Measurements from ENCODE around the gene ATF7IP.
"Not testable (repeated sequence)": the region's sequence is repeated elsewhere in the genome, so short reads cannot be mapped to it uniquely, and the experiment has no call there.

The ATF7IP gene

DNA sequence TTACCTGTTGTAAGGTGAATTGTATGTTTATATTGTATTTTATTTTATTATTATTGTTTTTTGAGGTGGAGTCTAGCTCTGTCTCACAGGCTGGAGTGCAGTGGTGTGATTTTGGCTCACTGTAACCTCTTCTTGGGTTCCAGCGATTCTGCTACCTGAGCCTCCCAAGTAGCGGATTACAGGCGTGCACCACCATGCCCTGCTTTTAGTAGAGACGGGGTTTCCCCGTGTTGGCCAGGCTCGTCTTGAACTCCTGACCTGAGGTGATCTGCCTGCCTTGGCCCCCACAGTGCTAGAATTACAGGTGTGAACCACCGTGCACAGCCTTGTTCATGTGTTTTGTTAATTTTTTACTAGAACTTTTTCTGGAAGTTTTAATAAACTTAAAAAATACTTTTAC, 3.8 kb downstream of the ATF7IP start:
- DNase-seq, result peak; percentile 26 to 63

GRCh38 chr12:14373217-14373616, 7.7 kb downstream of the ATF7IP start:
- DNase-seq, result no peak

- DNase-seq, result no peak
Measured at GRCh38 chr12:14379508-14379907, 14.0 kb downstream of the ATF7IP start.

DNA sequence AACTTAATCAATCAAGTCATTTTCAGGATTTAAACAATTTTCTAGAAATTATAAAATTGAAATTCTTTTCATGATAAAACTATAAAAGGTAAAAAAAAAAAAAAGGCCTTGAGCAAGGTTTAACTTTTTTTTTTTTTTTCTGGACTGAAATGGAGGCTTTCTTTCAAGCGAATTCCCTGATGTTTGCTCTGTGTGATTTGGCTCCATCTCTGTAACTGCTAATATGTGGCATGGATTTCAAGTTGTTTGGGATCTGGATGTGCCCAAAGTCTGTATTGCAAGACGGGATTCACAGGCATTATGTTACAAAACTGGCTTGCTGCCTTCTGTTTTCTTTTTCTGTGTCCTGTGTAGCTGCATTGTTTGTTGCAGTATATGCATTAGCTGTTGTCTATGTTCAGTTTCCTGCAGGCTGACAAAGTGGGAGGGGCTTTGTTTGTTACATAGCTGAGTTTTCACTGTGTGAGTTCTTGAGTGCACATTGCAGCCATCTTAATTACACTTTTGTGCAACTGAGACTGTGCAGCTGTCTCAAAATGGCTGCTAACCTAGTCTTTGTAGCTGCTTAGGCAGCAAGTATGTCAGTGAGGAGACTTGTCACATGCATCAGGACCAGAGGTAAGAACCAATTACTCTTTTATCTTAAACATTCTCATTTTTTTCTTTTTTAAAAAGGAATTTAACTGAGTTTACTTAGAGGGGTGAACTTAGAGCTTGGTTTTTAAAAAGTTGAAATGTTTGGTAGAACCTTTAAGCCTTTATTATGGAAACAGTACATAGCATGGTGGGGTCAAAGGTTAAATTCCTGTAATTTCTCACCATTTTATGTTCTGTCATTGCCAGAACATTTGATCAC, 19.5 kb downstream of the ATF7IP start:
- DNase-seq, result peak; percentile 83 to 91

- DNase-seq, result no peak
Measured at GRCh38 chr12:14387219-14387871, 21.9 kb downstream of the ATF7IP start.

- no peak for DNase-seq
Measured at GRCh38 chr12:14390449-14390848, 25.0 kb downstream of the ATF7IP start.

GRCh38 chr12:14390870-14391530, 25.5 kb downstream of the ATF7IP start:
- peak in 1 of 2 donors; percentile 74 for DNase-seq

GRCh38 chr12:14393751-14394150, 28.3 kb downstream of the ATF7IP start:
- no peak for DNase-seq

DNA sequence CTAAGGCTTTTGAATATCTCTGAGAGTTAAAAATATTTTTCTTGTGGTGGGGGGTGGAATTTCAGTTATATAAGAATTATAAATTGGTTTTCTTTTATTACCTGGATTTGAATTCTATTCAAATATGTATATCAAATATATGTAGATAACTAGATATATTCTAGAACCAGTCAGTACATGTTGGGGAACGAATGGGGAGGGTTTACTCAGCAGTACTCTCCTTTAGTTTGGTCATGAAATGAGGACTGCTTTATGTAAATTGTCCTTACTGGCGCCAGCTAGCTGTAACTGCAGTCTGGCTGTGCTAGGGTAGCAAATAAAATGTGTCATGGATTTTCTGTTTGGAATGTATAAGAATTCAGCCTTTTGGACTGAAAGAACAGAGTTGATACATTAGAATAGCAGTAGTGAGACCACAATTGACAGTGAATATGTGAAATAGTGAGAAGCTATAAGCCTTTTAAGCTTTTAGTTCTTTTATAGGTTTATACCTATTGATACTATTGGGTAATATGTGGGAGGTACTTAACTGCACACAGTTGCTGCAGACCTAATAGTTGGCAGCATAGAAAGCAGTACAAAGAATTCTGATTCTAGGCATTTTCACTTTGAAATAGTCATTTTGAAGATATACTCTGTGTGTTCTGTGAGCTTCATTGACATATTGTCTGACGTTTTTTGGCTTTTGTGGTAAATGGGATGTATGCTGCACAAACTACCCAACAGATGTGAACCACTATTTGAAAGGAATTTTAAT, 29.0 kb downstream of the ATF7IP start:
- peak; percentile 55 to 85 for DNase-seq

DNA sequence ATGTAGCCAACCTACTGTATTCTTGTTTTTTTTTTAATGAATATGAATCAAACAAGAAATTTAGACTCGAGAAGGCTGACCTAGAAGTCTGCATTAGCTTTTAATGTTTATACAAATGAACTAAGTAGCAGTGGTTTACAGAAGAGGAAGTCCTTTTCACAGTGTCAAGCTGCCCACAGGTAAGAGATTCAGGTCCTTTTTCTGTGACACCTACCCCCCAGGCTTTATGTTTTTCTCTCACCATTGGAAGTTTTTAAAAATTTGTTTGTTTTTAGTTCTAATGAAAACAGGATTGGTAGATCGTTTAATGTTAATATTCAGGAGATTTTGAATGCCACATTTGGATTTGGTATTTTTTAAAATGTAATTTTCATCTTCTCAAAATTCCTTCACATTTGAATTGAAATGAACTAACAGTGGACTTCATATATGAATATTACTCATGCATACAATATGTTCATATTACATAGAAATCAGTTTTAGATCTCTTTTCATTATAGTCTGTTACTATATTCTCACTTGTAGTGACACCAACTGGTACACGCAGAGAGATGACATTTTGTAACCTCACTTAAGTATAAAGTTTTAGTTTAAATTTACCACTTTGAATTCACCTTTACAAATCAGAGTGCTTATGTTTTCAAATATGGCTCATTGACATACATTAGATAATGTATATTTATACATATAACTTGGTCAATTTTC, 29.7 kb downstream of the ATF7IP start:
- peak in 1 of 2 donors; percentile 52 for DNase-seq

- peak; percentile 46 to 85 for DNase-seq
Measured at GRCh38 chr12:14396071-14396470, 30.6 kb downstream of the ATF7IP start.

DNA sequence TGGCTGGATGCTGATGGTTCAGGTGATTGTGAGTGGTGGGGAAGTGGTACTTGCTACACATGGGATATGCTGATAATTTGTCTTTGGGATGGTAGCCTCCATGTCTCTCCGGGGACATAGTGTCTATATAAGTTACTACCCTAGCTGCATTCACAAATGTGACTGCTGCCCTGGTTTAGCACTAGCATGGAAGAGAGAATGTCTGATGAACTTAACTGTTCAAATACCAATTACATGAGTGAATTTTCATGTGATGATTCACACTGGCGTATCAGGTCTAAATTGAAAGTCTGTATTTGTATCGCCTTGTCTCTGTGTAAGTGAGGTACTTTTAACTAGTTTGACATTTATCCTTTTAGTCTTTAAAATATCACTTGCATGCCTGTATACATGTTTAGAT, 34.4 kb downstream of the ATF7IP start:
- no peak for DNase-seq

GRCh38 chr12:14400599-14400998, 35.1 kb downstream of the ATF7IP start:
- peak in 1 of 2 donors; percentile 61 for DNase-seq

- peak in 1 of 2 donors; percentile 58 for DNase-seq
Measured at GRCh38 chr12:14401267-14401666, 35.8 kb downstream of the ATF7IP start.

GRCh38 chr12:14402697-14403096, 37.2 kb downstream of the ATF7IP start:
- no peak for DNase-seq

DNA sequence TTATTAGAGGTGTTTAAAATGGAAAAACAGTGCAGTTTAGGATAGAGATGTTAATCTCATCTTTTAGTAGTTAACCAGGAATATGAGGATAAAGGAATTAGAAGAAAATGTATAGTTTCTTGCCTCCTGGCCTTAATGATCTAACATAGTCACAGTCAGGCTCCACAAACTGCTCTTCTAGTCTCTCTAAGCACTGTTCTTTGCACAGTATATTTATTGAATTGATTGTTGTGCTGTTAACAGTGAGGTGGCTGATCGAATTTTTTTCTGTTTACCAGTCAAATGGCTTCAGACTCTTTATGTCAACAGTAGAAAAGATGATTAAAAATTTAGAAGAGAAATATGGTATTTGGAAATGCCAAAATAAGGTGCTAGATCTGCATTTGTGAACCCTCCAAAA, 37.8 kb downstream of the ATF7IP start:
- DNase-seq, result no peak

DNA sequence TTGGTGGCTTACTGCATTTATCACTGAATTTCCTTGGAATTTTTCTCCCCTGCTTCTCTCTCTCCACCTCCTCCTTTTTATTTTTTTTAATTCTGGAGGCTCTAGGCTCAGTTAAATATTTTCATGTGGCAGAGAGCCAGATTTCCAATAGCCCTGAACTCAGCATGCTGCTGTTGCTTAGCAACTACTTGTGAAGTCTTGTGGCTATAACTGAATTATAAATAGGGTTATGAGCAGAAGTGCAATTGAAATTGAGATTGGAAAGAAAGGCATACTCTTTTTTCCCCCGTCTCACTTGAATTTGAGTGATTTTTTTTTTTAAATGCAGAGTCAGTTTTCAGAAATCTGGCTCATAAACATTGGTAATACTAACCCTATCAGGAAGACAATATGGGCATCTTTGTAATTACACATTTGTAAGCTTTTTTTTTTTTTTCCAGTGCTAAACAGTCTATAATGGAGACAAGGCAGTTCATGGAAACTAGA, 38.3 kb downstream of the ATF7IP start:
- DNase-seq, result peak; percentile 46 to 87

- DNase-seq, result not testable (repeated sequence)
Measured at GRCh38 chr12:14405407-14405806, 39.9 kb downstream of the ATF7IP start.

DNA sequence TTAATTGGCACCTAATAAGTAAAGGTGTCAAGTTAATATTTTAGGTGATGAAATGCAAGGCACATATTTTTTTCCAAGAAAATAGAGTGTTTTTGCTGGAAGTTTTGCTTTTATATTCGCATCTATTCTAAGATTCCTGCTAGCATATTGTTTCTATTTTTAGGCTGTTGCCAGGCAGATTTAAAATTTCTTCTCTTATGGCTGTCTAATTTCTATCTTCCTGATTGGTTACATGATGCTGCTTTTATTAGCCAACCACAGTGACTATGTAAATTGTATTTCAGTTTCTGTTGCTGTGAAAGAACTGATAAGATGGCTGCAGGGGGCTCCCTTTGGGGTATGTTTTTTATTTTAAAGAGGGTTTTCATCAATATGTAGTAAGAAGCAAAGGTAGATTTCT, 42.7 kb downstream of the ATF7IP start:
- peak in 1 of 2 donors; percentile 67 for DNase-seq

DNA sequence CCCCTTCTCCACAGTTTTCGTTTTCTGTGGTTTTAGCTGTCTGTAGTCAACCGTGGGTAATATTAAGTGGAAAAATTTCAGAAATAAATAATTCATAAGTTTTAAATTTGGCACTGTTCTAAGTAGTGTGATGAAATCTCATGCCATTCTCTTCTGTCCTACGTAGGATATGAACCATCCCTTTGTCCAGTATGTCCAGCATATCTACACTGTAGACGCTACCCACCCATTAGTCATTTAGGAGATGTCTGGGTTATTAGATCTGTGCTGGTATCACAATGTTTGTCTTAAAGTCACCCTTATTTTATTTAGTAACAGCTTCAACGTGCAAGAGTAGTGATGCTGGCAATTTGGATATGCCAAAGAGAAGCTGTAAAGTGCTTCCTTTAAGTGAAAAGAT, 44.7 kb downstream of the ATF7IP start:
- no peak for DNase-seq

DNA sequence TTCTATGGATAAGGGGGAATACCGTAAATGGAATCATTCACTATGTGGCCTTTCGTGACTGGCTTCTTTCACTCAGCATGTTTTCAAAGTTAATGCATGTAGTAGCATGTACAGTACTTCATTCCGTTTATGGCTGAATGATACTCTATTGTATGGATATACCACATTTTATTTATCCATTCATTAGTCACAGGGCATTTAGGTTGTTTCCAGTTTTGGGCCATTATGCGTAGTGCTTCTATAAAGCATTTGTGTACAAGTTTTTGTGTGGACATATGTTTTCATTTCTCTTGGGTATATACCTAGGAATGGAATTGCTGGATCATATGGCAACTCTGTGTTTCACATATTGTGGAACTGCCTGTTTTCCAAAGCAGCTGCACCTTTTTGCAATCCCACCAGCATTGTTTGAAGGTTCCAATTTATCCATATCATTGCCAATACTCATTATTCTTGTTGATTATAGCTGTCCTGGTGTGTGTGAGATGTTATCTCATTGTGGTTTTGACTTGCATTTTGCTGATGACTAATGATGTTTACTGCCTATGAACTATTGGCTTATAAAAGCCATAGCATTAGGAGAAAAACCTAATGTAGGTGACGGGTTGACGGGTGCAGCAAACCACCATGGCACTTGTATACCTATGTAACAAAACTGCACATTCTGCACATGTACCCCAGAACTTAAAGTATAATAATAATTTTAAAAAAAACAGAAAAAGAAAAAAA, 45.5 kb downstream of the ATF7IP start:
- DNase-seq, result peak; percentile 24 to 76

Data from CD4-positive, alpha-beta T cell treated with Interleukin-4 for 1 hour (primary cell).